Measurements from ENCODE around the gene PTGES2. TPM values are rescaled to one million over a fixed set of nuclear protein-coding genes. Genes with fewer than 3 reads are reported as not detected.

The PTGES2 gene
- total and polyA plus RNA-seq, 9 of the 15 experiments (the other 6 are each of a cell fraction or from before 2014, with no cell fraction given): 2.4 to 196 (median 90.1) TPM

- TF ChIP-seq RBBP5 (IDR thresholded peaks at IDR 0.05; ENCODE audit: borderline replicate concordance, insufficient read depth, low read length, poor library complexity, severe bottlenecking): no peak
- TF ChIP-seq ZNF644 (tag; IDR thresholded peaks at IDR 0.05; ENCODE audit: low read depth): no peak
- no peak for TF ChIP-seq GATA2 (CRISPR knock-in tag; IDR thresholded peaks at IDR 0.05)
- no peak for TF ChIP-seq KDM2B (CRISPR knock-in tag; IDR thresholded peaks at IDR 0.05)
- no peak for TF ChIP-seq IRF9 (tag; IDR thresholded peaks at IDR 0.05)
- no peak for TF ChIP-seq KDM1A (IDR thresholded peaks at IDR 0.05)
- no peak for TF ChIP-seq ZNF79 (CRISPR knock-in tag; IDR thresholded peaks at IDR 0.05; ENCODE audit: low read depth)
- TF ChIP-seq FOXJ3 (CRISPR knock-in tag; IDR thresholded peaks at IDR 0.05): no peak
- TF ChIP-seq ZNF511 (CRISPR knock-in tag; IDR thresholded peaks at IDR 0.05): no peak
- no peak for TF ChIP-seq ZNF655 (CRISPR knock-in tag; IDR thresholded peaks at IDR 0.05)
- no peak for TF ChIP-seq COPS2 (conservative IDR thresholded peaks at IDR 0.05)
- TF ChIP-seq THAP12 (CRISPR knock-in tag; IDR thresholded peaks at IDR 0.05): no peak
- TF ChIP-seq GTF2A2 (tag; IDR thresholded peaks at IDR 0.05): no peak
- TF ChIP-seq MITF (IDR thresholded peaks at IDR 0.05): no peak
- TF ChIP-seq NCOA2 (IDR thresholded peaks at IDR 0.05; ENCODE audit: partially characterized antibody in 2 of 2): no peak
- TF ChIP-seq IRF1 (CRISPR knock-in tag; IDR thresholded peaks at IDR 0.05; ENCODE audit: borderline replicate concordance): no peak
- no peak for TF ChIP-seq ZHX1 (conservative IDR thresholded peaks at IDR 0.05; ENCODE audit: low read length)
- 0 out of 2 replicates have a peak, but pooled peaks have one; percentile 72 for TF ChIP-seq DIDO1 (tag; IDR thresholded peaks at IDR 0.05; ENCODE audit: low read depth)
Observed at GRCh38 chr9:128159522-128159783, 31.9 kb upstream of the PTGES2 start (continued).
